ENCODE results near the gene PRKCA.

The PRKCA gene

GRCh38 chr17:66365903-66366302 is 63.5 kb downstream of the PRKCA start:
- no peak for DNase-seq (ENCODE audit: low read depth in 1 of 2, low spot score in 1 of 2)

GRCh38 chr17:66367107-66367506 is 64.7 kb downstream of the PRKCA start:
- no peak overlapping the region for H3K4me3 ChIP-seq (replicated peaks; ENCODE audit: insufficient read depth, low read length)
- no peak for DNase-seq (ENCODE audit: low read depth in 1 of 2, low spot score in 1 of 2)
- H3K27ac ChIP-seq (replicated peaks) = no peak overlapping the region
- no peaks in the 10 kb centered on the region for H3K27me3 ChIP-seq (ENCODE audit: insufficient read depth, poor library complexity, severe bottlenecking)
- TF ChIP-seq GABPA (IDR thresholded peaks at IDR 0.05; ENCODE audit: low read depth) = no peak

More at GRCh38 chr17:66365903-66366302, 63.5 kb downstream of the PRKCA start:
- Histone ChIP-seq H3K27me3 (ENCODE audit: insufficient read depth, poor library complexity, severe bottlenecking) (no peaks in the 10 kb centered on the region), H3K4me3 (replicated peaks; ENCODE audit: insufficient read depth, low read length) (no peak overlapping the region), H3K27ac (replicated peaks) (no peak overlapping the region)
- TF ChIP-seq CTCF (IDR thresholded peaks at IDR 0.05; ENCODE audit: insufficient read depth, low read length) (no peak), SPI1 (IDR thresholded peaks at IDR 0.05; ENCODE audit: borderline replicate concordance, low read depth) (no peak), POLR2AphosphoS5 (IDR thresholded peaks at IDR 0.05; ENCODE audit: low read depth) (no peak), GABPA (IDR thresholded peaks at IDR 0.05; ENCODE audit: low read depth) (no peak), REST (IDR thresholded peaks at IDR 0.05; ENCODE audit: insufficient replicate concordance, low read depth) (no peak)

- DNase-seq (ENCODE audit: low read depth in 1 of 2, low spot score in 1 of 2) = no peak
- H3K4me3 ChIP-seq (replicated peaks; ENCODE audit: insufficient read depth, low read length) = no peak overlapping the region
- H3K27me3 ChIP-seq (ENCODE audit: insufficient read depth, poor library complexity, severe bottlenecking) = no peaks in the 10 kb centered on the region
- TF ChIP-seq SPI1 (IDR thresholded peaks at IDR 0.05; ENCODE audit: borderline replicate concordance, low read depth) = no peak
- TF ChIP-seq POLR2AphosphoS5 (IDR thresholded peaks at IDR 0.05; ENCODE audit: low read depth) = no peak
- TF ChIP-seq CTCF (IDR thresholded peaks at IDR 0.05; ENCODE audit: insufficient read depth, low read length) = no peak
- TF ChIP-seq REST (IDR thresholded peaks at IDR 0.05; ENCODE audit: insufficient replicate concordance, low read depth) = no peak
- no peak for TF ChIP-seq GABPA (IDR thresholded peaks at IDR 0.05; ENCODE audit: low read depth)
- no peak overlapping the region for H3K27ac ChIP-seq (replicated peaks)
These were observed 67.4 kb downstream of the PRKCA start for GRCh38 chr17:66369830-66370229.

GRCh38 chr17:66371561-66371960 is 69.1 kb downstream of the PRKCA start:
- TF ChIP-seq POLR2AphosphoS5 (IDR thresholded peaks at IDR 0.05; ENCODE audit: low read depth) = no peak
- no peak for TF ChIP-seq GABPA (IDR thresholded peaks at IDR 0.05; ENCODE audit: low read depth)
- TF ChIP-seq CTCF (IDR thresholded peaks at IDR 0.05; ENCODE audit: insufficient read depth, low read length) = no peak
- TF ChIP-seq SPI1 (IDR thresholded peaks at IDR 0.05; ENCODE audit: borderline replicate concordance, low read depth) = no peak
- no peak for TF ChIP-seq REST (IDR thresholded peaks at IDR 0.05; ENCODE audit: insufficient replicate concordance, low read depth)
- Histone ChIP-seq H3K4me3 (replicated peaks; ENCODE audit: insufficient read depth, low read length) (no peak overlapping the region), H3K27me3 (ENCODE audit: insufficient read depth, poor library complexity, severe bottlenecking) (no peaks in the 10 kb centered on the region), H3K27ac (replicated peaks) (no peak overlapping the region)
- DNase-seq (ENCODE audit: low read depth in 1 of 2, low spot score in 1 of 2) = no peak

Data from HL-60 (cell line).